GM21737 (cell line): ENCODE data around the gene NEB.
"Not testable (repeated sequence)": the region's sequence is repeated elsewhere in the genome, so short reads cannot be mapped to it uniquely, and the experiment has no call there.

Experiments used
- ATAC-seq: cut with Tn5 transposase; IDR thresholded peaks from one replicate; pipeline ENCODE4 v1.9.1; 2021; ENCODE audit warnings: mild to moderate bottlenecking, moderate library complexity; ENCODE audit not compliant: unreplicated experiment

Gene NEB

GRCh38 chr2:151568501-151568900, 165.8 kb downstream of the NEB start:
- no peak for ATAC-seq

- no peak for ATAC-seq
Measured at GRCh38 chr2:151567006-151567405, 167.3 kb downstream of the NEB start.

- ATAC-seq: no peak
Measured at GRCh38 chr2:151562398-151562797, 171.9 kb downstream of the NEB start.

- no peak for ATAC-seq
Measured at GRCh38 chr2:151560289-151560688, 174.0 kb downstream of the NEB start.

GRCh38 chr2:151559431-151559830, 174.8 kb downstream of the NEB start:
- ATAC-seq: not testable (repeated sequence)

GRCh38 chr2:151557883-151558282, 176.4 kb downstream of the NEB start:
- ATAC-seq: not testable (repeated sequence)

GRCh38 chr2:151556121-151556520, 178.2 kb downstream of the NEB start:
- no peak for ATAC-seq

GRCh38 chr2:151552287-151552686, 182.0 kb downstream of the NEB start:
- ATAC-seq: no peak

GRCh38 chr2:151551556-151551955, 182.7 kb downstream of the NEB start:
- ATAC-seq: no peak

GRCh38 chr2:151549191-151549590, 185.1 kb downstream of the NEB start:
- no peak for ATAC-seq

- no peak for ATAC-seq
Measured at GRCh38 chr2:151544449-151544848, 189.8 kb downstream of the NEB start.

- ATAC-seq: no peak
Measured at GRCh38 chr2:151543876-151544275, 190.4 kb downstream of the NEB start.

GRCh38 chr2:151534001-151534400, 200.3 kb downstream of the NEB start:
- ATAC-seq: no peak

- ATAC-seq: no peak
Measured at GRCh38 chr2:151533127-151533526, 201.1 kb downstream of the NEB start.

GRCh38 chr2:151526572-151527090, 207.6 kb downstream of the NEB start:
- no peak for ATAC-seq

GRCh38 chr2:151525821-151526373, 208.4 kb downstream of the NEB start:
- ATAC-seq: no peak

GRCh38 chr2:151523850-151524249, 210.4 kb downstream of the NEB start:
- ATAC-seq: no peak

GRCh38 chr2:151522556-151522955, 211.7 kb downstream of the NEB start:
- ATAC-seq: no peak

GRCh38 chr2:151520976-151521375, 213.3 kb downstream of the NEB start:
- no peak for ATAC-seq

- ATAC-seq: no peak
Measured at GRCh38 chr2:151518802-151519201, 215.5 kb downstream of the NEB start.

GRCh38 chr2:151508519-151508918, 225.8 kb downstream of the NEB start:
- ATAC-seq: no peak

- no peak for ATAC-seq
Measured at GRCh38 chr2:151506170-151506569, 228.1 kb downstream of the NEB start.

- ATAC-seq: no peak
Measured at GRCh38 chr2:151498178-151498577, 236.1 kb downstream of the NEB start.
